ENCODE results near the gene ZNF839.
"Not testable (repeated sequence)": the region's sequence is repeated elsewhere in the genome, so short reads cannot be mapped to it uniquely, and the experiment has no call there.

Gene ZNF839

GRCh38 chr14:102319351-102320032, at the start of gene ZNF839:
TSS of gene ZNF839 (plus strand) at chr14:102319746. CDS start at chr14:102319766, 20 bp downstream.
- DNase-seq (ENCODE audit: low read depth in 2 of 2, low spot score in 1 of 2) = peak; percentile 86 to 91

GRCh38 chr14:102272392-102272791, 47.2 kb upstream of the ZNF839 start:
- no peak for DNase-seq (ENCODE audit: low read depth in 2 of 2, low spot score in 1 of 2)

- DNase-seq (ENCODE audit: low read depth in 2 of 2, low spot score in 1 of 2) = no peak
Observed at GRCh38 chr14:102275866-102276265, 43.7 kb upstream of the ZNF839 start.

DNA sequence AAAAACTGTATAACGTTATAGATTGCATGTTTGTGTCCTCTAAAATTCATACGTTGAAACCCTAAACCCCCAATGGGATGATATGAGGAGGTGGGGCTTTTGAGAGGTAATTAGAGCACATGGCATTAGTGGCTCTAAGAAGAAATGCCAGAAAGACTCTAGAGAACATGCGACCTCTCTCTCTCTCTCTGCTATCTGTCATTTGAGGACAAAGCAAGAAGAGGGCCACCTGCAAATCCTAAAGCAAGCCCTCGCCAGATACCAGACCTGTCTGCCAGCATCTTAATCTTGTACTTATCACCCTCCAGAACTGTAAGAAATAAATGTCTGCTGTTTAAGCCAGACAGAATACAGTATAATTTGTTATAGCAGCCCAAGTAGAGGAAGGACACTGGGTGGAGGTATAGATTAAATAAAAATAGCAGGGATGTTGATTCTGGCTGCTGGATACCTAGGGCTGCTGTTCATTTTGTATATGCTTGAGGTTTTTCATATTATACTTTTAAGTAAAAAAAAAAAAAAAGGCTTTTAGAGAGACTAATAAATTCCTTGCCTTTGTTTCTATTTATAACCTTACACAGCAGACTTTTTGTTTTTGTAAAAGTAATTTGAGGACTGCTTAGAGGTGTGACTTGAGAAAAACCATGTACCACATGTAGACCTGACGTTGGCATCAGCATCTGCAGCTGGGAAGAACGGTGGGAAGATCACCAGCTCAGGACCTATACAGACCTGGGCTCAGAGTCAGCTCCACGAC, 41.5 kb upstream of the ZNF839 start:
- no peak for DNase-seq (ENCODE audit: low read depth in 2 of 2, low spot score in 1 of 2)

DNA sequence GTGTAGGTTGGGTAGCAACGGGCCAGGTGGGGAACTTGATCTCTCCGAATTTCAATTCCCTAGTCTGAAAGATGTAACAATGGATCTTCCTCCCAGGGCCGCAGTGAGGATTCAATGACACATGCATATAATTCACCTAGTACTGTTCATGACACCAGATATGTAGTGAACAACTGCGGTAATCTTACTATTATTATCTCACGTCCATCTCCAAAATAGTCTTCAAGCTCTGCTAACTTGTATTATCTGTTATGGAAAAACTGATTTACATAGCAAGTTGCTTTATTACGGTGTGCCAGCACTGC, 41.0 kb upstream of the ZNF839 start:
- no peak for DNase-seq (ENCODE audit: low read depth in 2 of 2, low spot score in 1 of 2)

DNA sequence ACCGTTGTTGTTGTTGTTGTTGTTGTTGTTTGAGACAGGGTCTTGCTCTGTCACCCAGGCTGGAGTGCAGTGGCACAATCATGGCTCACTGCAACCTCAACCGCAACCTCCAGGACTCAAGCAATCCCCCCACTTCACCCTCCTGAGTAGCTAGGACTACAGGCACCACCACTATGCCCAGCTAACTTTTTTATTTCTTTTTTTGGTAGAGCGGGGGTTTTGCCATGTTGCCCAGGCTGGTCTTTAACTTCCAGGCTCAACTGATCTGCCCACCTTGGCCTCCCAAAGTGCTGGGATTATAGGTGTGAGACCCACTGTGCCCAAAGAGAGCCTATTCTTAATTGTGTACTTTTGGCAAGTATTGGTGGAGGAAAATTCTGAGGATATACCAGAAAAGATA, 40.3 kb upstream of the ZNF839 start:
- DNase-seq (ENCODE audit: low read depth in 2 of 2, low spot score in 1 of 2) = no peak

GRCh38 chr14:102279688-102280348, 39.7 kb upstream of the ZNF839 start:
- no peak for DNase-seq (ENCODE audit: low read depth in 2 of 2, low spot score in 1 of 2)

DNA sequence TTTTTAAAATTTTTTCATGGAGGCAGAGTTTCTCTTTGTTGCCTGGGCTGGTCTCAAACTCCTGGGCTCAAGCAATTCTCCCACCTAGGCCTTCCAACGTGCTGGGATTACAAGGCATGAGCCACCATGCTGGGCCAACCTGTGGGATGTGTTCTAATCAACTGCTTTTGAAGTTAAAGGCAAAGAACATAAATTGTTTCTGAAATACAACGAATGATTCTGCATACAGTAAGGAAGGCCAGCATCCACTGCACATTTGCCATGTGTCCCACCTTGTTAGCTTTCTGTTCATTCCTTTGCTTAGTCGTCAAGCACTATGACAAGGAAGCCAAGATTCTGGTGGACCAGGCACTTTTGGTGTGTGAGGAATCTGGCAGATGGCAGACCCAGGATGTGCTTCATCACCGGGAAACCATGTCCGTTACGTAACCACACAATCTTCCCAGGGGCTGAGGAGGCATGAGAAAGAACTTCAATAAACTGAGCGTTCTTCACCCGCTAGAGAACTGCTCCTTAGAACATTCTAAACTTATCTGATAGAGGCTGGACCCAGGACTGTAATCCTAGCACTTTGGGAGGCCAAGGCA, 39.1 kb upstream of the ZNF839 start:
- DNase-seq (ENCODE audit: low read depth in 2 of 2, low spot score in 1 of 2) = no peak

DNA sequence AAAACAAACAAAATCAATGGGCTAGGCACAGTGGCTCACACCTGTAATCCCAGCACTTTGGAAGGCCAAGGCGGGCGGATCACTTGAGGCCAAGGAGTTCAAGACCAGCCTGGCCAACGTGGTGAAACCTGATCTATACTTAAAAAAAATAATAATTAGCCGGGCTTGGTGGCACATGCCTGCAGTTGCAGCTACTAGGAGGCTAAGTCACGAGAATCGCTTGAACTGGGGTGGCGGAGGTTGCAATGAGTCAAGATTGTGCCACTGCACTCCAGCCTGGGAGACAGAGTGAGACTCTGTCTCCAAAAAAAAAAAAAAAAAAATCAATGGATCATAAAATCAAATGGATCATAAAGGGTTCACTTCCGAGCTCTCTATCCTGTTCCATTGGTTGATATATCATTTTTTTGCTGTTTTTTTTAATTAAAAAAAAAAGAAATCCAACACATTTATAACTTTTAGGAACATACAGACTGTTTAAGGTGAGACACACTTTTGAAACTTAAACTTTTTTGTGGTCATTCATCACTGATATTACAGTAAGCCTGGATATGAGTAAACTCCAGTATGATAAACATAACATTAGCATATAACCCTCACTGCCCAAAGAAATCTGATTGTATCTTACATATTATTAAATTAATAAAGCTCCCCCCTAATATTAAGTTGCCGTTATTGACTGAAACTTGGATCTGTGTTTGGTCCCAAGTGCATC, 36.6 kb upstream of the ZNF839 start:
- DNase-seq (ENCODE audit: low read depth in 2 of 2, low spot score in 1 of 2) = no peak

DNA sequence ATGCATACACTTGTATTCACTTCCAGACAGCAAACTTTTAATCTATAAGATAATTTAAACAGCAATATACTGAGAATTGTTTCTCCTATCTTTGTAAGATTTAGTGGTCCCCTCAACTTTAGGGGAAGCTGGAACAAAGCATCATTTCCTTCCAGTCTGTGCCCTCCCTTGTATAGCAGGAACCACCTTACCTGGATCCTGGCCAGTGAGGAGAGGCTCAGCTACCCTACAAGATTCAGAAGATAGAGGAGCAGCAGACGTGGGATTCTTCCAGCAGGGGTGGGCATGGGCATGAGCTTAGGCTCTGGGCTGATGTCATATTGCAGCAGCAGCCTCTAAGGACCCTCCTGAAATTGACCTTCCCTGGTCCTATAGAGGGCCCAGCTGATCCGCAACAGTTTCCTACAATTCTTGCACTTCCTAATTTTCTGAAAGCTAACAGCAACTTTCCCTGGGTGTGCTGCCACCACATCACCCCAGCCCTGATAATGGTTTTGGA, 35.9 kb upstream of the ZNF839 start:
- no peak for DNase-seq (ENCODE audit: low read depth in 2 of 2, low spot score in 1 of 2)

- no peak for DNase-seq (ENCODE audit: low read depth in 2 of 2, low spot score in 1 of 2)
Observed at GRCh38 chr14:102285106-102285505, 34.4 kb upstream of the ZNF839 start.

DNA sequence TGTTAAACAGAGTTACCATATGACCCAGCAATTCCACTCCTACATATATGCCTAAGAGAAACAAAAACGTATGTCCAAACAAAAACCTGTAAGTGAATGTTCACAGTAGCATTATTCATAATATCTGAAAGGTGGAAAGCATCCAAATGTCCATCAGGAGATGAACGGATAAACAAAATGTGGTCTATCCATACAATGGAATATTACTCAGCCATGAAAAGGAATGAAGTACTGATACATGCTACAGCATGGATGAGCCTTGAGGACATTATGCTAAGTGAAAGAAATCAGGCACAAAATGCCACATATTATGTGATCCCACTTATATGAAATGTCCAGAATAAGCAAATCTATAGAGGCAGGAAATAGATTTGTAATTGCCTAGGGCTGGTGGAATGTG, 31.4 kb upstream of the ZNF839 start:
- DNase-seq (ENCODE audit: low read depth in 2 of 2, low spot score in 1 of 2) = no peak

GRCh38 chr14:102292441-102292840, 27.1 kb upstream of the ZNF839 start:
- no peak for DNase-seq (ENCODE audit: low read depth in 2 of 2, low spot score in 1 of 2)

GRCh38 chr14:102293781-102294180, 25.8 kb upstream of the ZNF839 start:
- no peak for DNase-seq (ENCODE audit: low read depth in 2 of 2, low spot score in 1 of 2)

GRCh38 chr14:102295270-102295669, 24.3 kb upstream of the ZNF839 start:
- no peak for DNase-seq (ENCODE audit: low read depth in 2 of 2, low spot score in 1 of 2)

DNA sequence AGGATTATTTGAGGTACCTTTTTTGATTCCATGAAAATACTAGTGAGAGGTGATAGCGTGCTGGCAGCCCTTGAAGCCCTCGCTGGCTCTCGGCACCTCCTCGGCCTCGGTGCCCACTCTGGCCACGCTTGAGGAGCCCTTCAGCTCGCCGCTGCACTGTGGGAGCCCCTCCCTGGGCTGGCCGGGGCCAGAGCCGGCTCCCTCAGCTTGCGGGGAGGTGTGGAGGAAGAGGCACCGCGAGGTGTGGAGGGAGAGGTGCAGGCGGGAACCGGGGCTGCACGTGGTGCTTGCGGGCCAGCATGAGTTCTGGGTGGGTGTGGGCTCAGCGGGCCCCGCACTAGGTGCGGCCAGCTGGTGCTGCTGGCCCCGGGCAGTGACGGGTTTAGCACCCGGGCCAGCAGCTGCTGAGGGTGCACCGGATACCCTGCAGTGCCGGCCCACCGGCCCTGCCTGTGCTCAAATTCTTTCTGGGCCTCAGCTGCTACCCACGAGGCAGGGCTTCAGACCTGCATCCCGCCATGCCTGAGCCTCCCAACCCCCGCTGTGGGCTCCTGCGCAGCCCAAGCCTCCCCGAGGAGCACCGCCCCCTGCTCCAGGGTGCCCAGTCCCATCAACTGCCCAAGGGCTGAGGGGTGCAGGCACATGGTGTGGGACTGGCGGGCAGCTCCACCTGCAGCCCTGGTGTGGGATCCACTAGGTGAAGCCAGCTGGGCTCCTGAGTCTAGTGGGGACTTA, 21.9 kb upstream of the ZNF839 start:
- no peak for DNase-seq (ENCODE audit: low read depth in 2 of 2, low spot score in 1 of 2)

DNA sequence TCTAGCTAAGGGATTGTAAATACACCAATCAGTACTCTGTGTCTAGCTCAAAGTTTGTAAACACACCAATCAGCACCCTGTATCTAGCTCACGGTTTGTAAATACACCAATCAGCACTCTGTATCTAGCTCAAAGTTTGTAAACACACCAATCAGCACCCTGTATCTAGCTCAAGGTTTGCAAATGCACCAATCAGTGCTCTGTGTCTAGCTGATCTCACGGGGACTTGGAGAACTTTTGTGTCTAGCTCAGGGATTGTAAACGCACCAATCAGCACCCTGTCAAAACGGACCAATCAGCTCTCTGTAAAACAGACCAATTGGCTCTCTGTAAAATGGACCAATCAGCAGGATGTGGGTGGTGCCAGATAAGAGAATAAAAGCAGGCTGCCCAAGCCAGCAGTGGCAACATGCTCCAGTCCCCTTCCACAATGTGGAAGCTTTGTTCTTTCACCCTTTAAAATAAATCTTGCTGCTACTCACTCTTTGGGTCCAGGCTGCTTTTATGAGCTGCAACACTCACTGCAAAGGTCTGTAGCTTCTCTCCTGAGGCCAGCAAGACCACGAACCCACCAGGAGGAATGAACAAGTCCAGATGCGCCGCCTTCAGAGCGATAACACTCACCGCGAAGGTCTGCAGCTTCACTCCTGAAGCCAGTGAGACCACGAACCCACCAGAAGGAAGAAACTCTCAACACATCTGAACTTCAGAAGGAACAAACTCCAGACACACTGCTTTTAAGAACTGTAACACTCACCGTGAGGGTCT, 21.1 kb upstream of the ZNF839 start:
- not testable (repeated sequence) for DNase-seq (ENCODE audit: low read depth in 2 of 2, low spot score in 1 of 2)

GRCh38 chr14:102303664-102304063, 15.9 kb upstream of the ZNF839 start:
- DNase-seq (ENCODE audit: low read depth in 2 of 2, low spot score in 1 of 2) = no peak

- DNase-seq (ENCODE audit: low read depth in 2 of 2, low spot score in 1 of 2) = peak; percentile 94 to 96
Observed at GRCh38 chr14:102304611-102305506, 14.7 kb upstream of the ZNF839 start, which contains the start of gene MOK. TSS of gene MOK (minus strand) at chr14:102305164. CDS start at chr14:102304968, 196 bp downstream.
